C1 segment of cervical spinal cord (tissue), 14 donors: ENCODE data around the gene MED31.
"Not testable (repeated sequence)": the region's sequence is repeated elsewhere in the genome, so short reads cannot be mapped to it uniquely, and the experiment has no call there.

Source experiments
- DNase-seq, 14 donors: peaks; one replicate each; lab custom pipeline; 2025; lab: John Stamatoyannopoulos, UW

The MED31 gene

DNA sequence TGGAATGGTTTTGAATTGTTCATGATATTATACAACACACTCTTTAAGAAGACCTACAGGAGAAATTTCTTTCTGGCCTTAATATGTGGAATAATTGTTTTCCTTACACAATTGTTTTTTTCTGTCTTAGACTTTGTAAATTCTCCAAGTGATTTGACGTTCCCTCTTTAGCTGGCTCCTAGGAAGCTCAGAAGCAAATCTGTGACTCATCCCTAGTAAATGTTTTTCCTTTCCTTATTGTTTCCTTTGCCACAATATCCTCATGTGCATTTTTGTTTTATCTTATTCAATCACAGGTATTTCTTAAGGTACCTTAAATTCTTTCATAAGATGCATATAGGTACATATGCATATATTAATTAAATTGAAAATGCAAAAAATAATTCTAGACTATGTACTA is 24.4 kb downstream of the MED31 start:
- no peak for DNase-seq

DNA sequence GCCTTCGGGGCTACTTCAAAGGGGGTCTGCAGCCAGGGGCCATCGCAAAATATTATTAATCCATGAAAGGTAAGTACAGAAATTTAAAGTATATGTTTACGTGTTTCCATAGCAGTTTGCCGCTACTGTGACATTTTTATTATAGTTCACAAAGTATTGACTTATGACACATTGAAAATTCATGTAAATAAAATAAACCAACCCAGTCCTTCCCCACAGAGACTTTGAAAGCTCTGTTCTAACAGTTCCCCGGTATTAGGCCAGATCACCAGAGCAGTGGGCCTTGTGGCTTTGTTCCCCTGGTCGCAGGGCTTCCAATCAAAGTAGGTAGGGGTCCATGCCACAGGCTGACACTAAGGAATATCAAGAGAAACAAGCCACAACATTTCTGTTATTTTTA is 24.8 kb downstream of the MED31 start:
- no peak for DNase-seq

DNA sequence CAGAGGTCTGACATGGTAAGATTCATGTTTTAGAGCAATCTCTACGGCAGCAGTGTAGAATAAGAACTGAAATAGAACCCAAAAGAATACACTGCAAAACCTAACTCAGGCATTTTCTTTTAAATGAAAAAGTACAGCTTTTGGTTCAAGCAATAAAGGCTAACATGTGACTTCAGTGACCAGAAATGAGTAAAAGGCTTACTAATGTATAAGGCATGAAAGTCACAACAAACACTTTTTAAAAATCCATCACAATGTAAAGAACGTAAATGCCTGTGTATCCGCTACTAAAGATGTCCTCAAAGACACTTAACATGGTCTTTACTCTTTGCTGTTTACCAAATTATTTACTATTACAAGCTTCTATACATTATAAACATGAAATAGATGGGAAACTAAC is 27.5 kb downstream of the MED31 start:
- DNase-seq: no peak

DNA sequence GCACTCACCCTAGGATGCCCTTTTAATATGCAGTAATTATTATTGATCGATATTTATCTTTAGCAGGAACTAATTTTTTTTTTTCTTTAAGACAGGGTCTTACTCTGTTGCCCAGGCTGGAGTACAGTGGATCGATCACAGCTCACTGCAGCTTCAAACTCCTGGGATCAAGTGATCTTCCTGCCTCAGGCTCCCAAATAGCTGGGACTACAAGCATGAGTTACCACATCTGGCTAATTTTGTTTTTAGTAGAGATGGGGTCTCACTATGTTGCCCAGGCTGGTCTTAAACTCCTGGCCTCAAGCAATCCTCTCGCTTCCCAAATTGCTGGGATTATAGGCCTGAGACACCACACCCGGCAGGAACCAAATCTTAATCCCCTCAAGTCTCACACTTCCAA is 40.2 kb downstream of the MED31 start:
- no peak for DNase-seq

DNA sequence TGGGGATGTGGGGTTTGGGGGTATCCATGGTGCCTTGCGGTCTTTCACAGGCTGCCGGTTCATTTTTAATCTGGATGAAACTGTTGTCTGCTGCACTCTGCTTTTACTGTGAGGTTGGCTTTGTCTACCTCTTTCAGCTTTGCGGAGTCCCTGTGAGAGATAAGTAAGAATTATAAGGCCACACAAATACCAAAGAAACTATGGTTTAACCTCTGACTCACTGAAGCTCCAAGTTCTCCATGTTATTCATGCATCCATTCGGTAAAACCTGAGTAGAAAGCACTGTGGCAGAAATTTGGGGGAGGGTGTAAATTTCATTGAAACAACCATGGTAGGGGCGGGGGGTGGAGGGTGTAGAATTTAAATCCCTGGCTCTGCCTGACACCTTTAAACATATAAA is 41.4 kb downstream of the MED31 start:
- DNase-seq: no peak

DNA sequence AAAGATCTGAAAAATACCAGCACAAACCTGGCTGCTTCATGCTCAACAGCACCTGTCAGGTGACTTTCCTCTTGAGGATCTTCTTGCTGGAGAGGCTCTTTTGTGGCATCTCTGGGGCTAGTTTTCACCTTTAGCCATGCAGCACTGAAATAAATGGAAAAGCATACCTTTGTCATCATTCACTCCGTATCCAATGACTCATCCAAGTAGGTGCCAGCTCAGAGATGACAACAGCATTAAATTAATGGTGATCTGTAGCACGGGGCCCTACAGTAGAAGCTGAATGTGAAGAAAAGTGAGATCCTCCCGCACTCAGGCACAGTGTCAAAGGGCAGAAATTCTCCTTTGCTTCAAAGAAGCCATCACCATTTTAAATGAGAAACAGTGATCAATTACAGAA is 43.1 kb downstream of the MED31 start:
- DNase-seq: no peak

DNA sequence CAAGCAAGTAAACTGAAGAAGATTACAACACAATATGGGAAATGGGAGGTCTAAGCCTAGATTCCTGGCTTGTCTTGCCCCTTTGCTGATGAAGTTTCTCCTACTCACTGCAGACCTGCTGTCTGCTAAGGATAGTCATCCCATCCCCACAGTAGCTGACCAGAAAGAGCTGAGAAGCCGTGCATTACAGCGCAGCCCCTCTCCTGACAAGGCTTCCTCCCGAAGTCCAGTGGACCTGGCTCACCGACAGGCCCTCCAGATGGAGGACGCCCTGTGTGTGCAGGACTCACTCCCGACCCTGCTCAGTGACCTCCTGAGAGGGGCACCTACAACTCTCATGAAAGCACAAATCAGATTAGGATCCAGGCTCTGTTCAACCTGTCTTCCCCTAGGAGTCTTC is 46.3 kb downstream of the MED31 start:
- no peak for DNase-seq

DNA sequence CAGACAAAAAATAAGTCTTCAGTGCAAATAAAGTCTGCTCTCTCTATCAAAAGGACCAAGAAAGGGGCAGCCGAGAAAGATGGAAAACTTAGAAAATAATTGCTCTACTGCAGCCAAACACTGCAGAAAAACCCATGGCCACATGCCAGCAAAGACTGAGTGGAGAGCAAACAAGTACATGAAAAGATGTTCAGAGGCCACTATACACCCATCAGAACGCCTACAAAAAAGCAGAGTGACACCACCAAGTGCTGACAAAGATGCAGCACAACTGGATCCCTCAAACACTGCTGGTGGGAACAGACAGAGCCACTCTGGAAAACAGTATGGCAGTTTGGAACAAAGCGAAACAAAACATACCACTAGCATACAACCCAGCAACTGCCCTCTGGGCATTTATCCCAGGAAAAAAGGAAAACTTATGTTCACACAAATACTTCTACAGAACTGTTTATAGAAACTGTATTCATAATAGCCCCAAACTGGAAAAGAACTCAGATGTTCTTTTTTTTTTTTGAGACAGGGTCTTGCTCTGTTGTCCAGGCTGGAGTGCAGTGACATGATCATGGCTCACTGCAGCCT is 47.6 kb downstream of the MED31 start:
- DNase-seq: no peak

DNA sequence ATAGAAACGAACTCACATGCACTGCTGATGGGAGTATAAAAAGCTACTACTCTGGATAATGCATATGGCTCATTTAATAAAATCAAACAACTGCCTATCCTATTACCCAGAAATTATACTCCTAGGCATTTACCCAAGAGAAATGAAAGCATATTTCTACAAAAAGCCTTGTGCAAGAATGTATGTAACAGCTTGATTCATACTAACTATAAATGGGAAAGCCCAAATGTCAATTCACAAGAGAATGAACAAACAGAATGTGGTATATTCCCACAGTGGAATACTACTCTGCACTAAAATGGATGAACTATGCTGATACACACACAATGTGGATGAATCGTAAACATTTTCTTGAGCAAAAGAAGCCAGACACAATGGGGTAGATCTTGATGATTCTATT is 49.3 kb downstream of the MED31 start:
- DNase-seq: no peak

DNA sequence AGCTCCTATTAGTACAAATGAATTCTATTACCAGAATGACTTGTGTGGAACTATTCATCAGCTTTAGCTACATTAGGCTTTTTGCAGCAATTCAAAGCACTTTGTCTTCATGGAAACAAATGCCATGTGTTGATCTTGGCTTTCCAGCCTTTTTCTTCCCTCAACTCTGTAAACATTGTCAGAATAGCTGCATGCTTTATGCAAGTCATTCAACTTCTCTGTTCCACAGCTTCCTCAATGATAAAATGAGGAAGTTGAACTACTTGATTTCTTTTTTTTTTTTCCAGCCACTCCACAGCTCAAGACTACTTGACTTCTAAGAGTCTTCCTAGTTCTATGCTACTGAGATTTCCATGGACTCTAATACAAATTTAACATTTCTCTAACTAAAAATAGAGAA is 52.0 kb downstream of the MED31 start:
- DNase-seq: no peak

DNA sequence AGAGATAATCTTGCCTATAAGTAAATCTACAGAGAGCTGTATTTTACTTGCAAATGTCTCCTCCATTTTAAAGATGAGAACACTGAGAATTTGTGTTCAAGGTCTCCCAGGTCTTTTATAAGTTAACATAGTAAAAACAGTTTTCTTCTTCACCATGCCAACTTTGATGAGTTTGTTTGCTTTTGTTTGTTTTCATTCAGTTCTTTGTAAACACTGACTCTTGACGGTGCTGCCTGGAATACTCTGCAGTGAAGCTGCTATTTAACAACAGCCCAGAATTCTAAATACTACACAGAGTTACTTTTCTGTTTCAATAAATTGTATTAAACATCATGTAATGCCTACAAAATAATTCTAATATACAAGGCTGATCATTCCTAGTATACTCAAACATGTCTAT is 53.7 kb downstream of the MED31 start:
- DNase-seq: no peak

DNA sequence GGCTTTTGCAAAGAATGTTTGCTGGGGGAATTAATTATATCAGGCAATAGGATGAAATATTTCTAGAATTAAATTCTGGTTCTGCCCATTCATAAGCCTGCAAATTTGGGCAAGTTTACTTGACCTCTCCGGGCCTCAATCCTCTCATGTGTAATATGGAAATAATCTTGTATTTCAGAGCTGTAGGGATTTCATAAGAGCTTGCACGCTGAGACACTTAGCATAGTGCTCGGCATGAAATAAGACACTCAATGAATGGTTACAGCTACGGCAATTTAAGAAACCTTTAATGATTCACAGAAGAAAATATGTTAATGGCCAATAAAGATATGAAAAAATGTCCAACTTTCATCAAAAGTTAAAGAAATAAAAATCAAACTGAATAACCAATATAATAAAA is 54.5 kb downstream of the MED31 start:
- DNase-seq: no peak

DNA sequence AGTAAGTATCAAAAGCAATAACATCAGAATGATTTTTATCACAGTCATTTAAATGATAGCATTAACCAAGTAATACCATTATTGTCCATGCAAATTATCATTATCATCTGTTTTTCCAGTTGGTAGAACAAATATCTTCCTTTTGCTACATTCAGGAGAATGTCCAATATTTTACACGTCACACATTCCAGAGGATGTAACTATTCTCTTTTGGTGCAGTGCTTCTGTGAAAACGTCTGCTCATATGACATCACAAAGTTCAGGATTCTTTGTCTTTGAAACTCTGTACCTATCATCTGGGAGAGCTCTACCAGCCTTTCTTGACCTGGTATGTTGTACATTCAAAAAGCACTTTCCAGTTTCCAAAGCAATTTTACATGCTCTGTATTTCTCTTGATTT is 54.9 kb downstream of the MED31 start:
- no peak for DNase-seq

DNA sequence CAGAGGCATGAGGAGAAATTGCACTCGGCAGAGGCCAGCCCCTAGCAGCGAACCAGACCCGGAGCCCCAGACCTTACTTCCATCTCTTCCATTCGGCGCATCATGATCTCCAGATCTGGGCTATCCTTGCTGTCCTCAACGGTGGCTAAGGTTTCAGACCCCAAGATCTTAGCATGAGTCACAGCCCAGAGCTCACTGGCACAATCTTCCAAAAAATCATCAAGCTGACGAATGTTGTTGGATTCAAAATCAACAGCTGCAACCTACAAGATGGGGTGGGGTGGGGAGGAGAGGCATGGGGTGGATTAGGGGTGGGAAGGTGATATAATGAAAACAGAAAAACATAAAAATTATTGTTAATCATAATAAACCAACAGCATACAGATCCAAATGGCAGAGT is 55.3 kb downstream of the MED31 start:
- DNase-seq: no peak

DNA sequence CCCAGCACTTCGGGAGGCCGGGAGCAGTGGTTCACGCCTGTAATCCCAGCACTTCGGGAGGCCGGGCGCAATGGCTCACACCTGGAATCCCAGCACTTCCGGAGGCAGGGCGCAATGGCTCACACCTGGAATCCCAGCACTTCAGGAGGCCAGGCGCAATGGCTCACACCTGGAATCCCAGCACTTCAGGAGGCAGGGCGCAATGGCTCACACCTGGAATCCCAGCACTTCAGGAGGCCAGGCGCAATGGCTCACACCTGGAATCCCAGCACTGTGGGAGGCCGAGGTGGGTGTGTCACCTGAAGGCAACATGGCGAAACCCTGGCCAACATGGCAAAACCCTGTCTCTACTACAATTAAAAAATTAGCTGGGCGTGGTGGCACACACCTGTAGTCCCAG is 58.0 kb downstream of the MED31 start:
- DNase-seq: not testable (repeated sequence)
